ENCODE results near the gene PDE10A. TPM values are rescaled to one million over a fixed set of nuclear protein-coding genes. Genes with fewer than 3 reads are reported as not detected.

The PDE10A gene
- total RNA-seq, 1 donor from 2014 or later = 5.4 TPM

DNA sequence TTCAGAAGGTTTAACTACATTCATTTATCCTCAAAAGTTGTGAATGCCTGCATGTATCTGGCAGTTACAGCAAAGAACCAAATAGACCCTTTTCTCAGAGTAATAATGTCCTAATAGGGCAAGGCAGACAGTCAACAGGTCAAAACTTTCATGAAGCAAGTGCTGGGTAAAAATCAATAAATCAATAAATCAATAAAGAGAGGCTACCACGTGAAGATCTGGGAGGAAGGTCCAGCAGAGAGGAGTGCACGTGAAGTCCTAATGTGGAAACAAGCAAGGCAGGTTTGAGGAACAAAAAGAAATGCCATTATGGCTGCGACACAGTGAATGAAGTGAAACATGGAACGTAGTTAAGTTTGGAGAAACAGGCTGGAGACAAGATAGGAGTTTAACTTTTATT lies 317.3 kb downstream of the PDE10A start:
- Histone ChIP-seq H3K4me2 (ENCODE audit: low read length) (no peak overlapping the region), H3K27ac (ENCODE audit: low read depth, low read length) (no peak overlapping the region), H3K4me3 (ENCODE audit: insufficient read depth, low read depth, low read length) (no peak overlapping the region), H3K79me2 (ENCODE audit: insufficient read depth, low read length) (no peaks in the 10 kb centered on the region), H4K20me1 (ENCODE audit: insufficient read depth, low read length) (no peaks in the 10 kb centered on the region), H3K27me3 (ENCODE audit: insufficient read depth, low read length) (no peaks in the 10 kb centered on the region), H3K9me3 (ENCODE audit: insufficient read depth, low read depth, low read length) (no peaks in the 10 kb centered on the region), H3K4me1 (ENCODE audit: insufficient read depth, low read length) (no peaks in the 10 kb centered on the region), H3K9ac (ENCODE audit: low read length) (no peak overlapping the region), H2AFZ (ENCODE audit: low read depth, low read length) (no peak overlapping the region), H3K36me3 (ENCODE audit: insufficient read depth, low read length) (no peaks in the 10 kb centered on the region)
- no peaks in the 10 kb centered on the region for H3K27me3 Mint-ChIP-seq (ENCODE audit: low read depth, unreplicated experiment)
- no peak for TF ChIP-seq EZH2 (IDR thresholded peaks at IDR 0.05; ENCODE audit: insufficient read depth, low read length)
- TF ChIP-seq, protein P1, sequence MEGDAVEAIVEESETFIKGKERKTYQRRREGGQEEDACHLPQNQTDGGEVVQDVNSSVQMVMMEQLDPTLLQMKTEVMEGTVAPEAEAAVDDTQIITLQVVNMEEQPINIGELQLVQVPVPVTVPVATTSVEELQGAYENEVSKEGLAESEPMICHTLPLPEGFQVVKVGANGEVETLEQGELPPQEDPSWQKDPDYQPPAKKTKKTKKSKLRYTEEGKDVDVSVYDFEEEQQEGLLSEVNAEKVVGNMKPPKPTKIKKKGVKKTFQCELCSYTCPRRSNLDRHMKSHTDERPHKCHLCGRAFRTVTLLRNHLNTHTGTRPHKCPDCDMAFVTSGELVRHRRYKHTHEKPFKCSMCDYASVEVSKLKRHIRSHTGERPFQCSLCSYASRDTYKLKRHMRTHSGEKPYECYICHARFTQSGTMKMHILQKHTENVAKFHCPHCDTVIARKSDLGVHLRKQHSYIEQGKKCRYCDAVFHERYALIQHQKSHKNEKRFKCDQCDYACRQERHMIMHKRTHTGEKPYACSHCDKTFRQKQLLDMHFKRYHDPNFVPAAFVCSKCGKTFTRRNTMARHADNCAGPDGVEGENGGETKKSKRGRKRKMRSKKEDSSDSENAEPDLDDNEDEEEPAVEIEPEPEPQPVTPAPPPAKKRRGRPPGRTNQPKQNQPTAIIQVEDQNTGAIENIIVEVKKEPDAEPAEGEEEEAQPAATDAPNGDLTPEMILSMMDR (IDR thresholded peaks at IDR 0.05; ENCODE audit: insufficient read depth, low read depth, low read length) = no peak
- FAIRE-seq (no peak), DNase-seq (ENCODE audit: low read depth) (no peak)
- no peak overlapping the region for H3K4me3 Mint-ChIP-seq (ENCODE audit: unreplicated experiment)
- H3K27ac Mint-ChIP-seq (ENCODE audit: unreplicated experiment) = no peak overlapping the region
- H3K36me3 Mint-ChIP-seq (ENCODE audit: low read depth, unreplicated experiment) = peaks cover 11% of the 10 kb centered on the region
- H3K9me3 Mint-ChIP-seq (ENCODE audit: unreplicated experiment) = peaks cover 6% of the 10 kb centered on the region
- no peaks in the 10 kb centered on the region for H3K4me1 Mint-ChIP-seq (ENCODE audit: low read depth, unreplicated experiment)

DNA sequence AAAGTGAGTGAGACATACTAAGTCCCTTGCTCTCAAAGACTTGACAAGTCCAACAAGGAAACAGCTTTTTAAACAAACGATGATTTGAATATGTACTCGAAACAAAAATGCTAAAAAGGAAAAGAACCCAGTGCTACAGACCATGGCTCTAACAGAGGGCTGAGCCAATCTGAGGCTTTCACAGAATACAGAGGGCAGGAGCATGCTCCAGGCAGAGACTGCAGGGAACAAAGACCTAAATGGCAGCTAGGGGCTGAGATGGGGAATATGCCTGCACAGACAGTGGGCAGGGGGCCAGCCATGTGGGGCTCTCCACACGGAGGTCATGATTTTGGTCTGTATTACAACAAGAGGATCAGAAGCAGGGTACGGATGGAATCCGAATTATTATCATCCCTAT lies 322.5 kb downstream of the PDE10A start:
- Histone ChIP-seq H3K9me3 (ENCODE audit: insufficient read depth, low read depth, low read length) (no peaks in the 10 kb centered on the region), H3K4me2 (ENCODE audit: low read length) (no peak overlapping the region), H3K27me3 (ENCODE audit: insufficient read depth, low read length) (no peaks in the 10 kb centered on the region), H2AFZ (ENCODE audit: low read depth, low read length) (no peak overlapping the region), H3K36me3 (ENCODE audit: insufficient read depth, low read length) (no peaks in the 10 kb centered on the region), H3K9ac (ENCODE audit: low read length) (no peak overlapping the region), H3K79me2 (ENCODE audit: insufficient read depth, low read length) (no peaks in the 10 kb centered on the region), H3K27ac (ENCODE audit: low read depth, low read length) (no peak overlapping the region), H4K20me1 (ENCODE audit: insufficient read depth, low read length) (no peaks in the 10 kb centered on the region), H3K4me1 (ENCODE audit: insufficient read depth, low read length) (no peaks in the 10 kb centered on the region), H3K4me3 (ENCODE audit: insufficient read depth, low read depth, low read length) (no peak overlapping the region)
- H3K27me3 Mint-ChIP-seq (ENCODE audit: low read depth, unreplicated experiment) = no peaks in the 10 kb centered on the region
- no peaks in the 10 kb centered on the region for H3K9me3 Mint-ChIP-seq (ENCODE audit: unreplicated experiment)
- no peak for DNase-seq (ENCODE audit: low read depth)
- TF ChIP-seq EZH2 (IDR thresholded peaks at IDR 0.05; ENCODE audit: insufficient read depth, low read length) = no peak
- TF ChIP-seq, protein P1 (IDR thresholded peaks at IDR 0.05; ENCODE audit: insufficient read depth, low read depth, low read length) = no peak
- H3K27ac Mint-ChIP-seq (ENCODE audit: unreplicated experiment) = no peak overlapping the region
- H3K36me3 Mint-ChIP-seq (ENCODE audit: low read depth, unreplicated experiment) = no peaks in the 10 kb centered on the region
- H3K4me3 Mint-ChIP-seq (ENCODE audit: unreplicated experiment) = no peak overlapping the region
- peaks cover 5% of the 10 kb centered on the region for H3K4me1 Mint-ChIP-seq (ENCODE audit: low read depth, unreplicated experiment)
- no peak for FAIRE-seq

DNA sequence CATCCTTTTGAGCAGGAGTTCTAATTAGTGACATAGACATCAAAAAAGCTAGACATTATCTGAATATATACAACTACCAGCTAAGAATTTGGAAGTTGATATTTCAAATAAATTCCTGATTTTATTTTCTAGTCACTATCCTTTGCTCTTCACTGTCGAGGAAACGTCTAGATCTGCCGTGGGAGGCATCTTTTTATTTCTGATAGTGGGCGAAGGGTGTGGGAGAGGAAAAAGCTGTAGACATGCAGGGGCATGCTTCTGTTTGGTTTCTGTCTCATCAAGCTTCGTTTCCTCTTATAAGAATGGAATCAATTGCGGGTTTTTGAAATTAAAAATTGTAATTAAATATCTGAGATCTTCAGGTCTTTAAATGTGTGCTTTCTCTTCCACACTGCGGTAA lies 337.4 kb downstream of the PDE10A start:
- peaks cover 16% of the 10 kb centered on the region for H3K9me3 Mint-ChIP-seq (ENCODE audit: unreplicated experiment)
- Histone ChIP-seq H3K9me3 (ENCODE audit: insufficient read depth, low read depth, low read length) (no peaks in the 10 kb centered on the region), H3K4me1 (ENCODE audit: insufficient read depth, low read length) (no peaks in the 10 kb centered on the region), H3K4me3 (ENCODE audit: insufficient read depth, low read depth, low read length) (no peak overlapping the region), H2AFZ (ENCODE audit: low read depth, low read length) (no peak overlapping the region), H4K20me1 (ENCODE audit: insufficient read depth, low read length) (no peaks in the 10 kb centered on the region), H3K4me2 (ENCODE audit: low read length) (no peak overlapping the region), H3K9ac (ENCODE audit: low read length) (no peak overlapping the region), H3K79me2 (ENCODE audit: insufficient read depth, low read length) (no peaks in the 10 kb centered on the region), H3K36me3 (ENCODE audit: insufficient read depth, low read length) (no peaks in the 10 kb centered on the region), H3K27me3 (ENCODE audit: insufficient read depth, low read length) (no peaks in the 10 kb centered on the region), H3K27ac (ENCODE audit: low read depth, low read length) (no peak overlapping the region)
- TF ChIP-seq, protein P1 (IDR thresholded peaks at IDR 0.05; ENCODE audit: insufficient read depth, low read depth, low read length) = no peak
- TF ChIP-seq EZH2 (IDR thresholded peaks at IDR 0.05; ENCODE audit: insufficient read depth, low read length) = no peak
- no peaks in the 10 kb centered on the region for H3K36me3 Mint-ChIP-seq (ENCODE audit: low read depth, unreplicated experiment)
- no peak for FAIRE-seq
- no peak overlapping the region for H3K27ac Mint-ChIP-seq (ENCODE audit: unreplicated experiment)
- DNase-seq (ENCODE audit: low read depth) = no peak
- H3K4me1 Mint-ChIP-seq (ENCODE audit: low read depth, unreplicated experiment) = no peaks in the 10 kb centered on the region
- H3K27me3 Mint-ChIP-seq (ENCODE audit: low read depth, unreplicated experiment) = no peaks in the 10 kb centered on the region
- H3K4me3 Mint-ChIP-seq (ENCODE audit: unreplicated experiment) = no peak overlapping the region
